ENCODE measurements around the gene HINT2.

HINT2 gene

GRCh38 chr9:35811381-35812024, 3.3 kb downstream of the HINT2 start:
- no peak for DNase-seq

GRCh38 chr9:35810122-35810521, 4.7 kb downstream of the HINT2 start:
- DNase-seq, result no peak

DNA sequence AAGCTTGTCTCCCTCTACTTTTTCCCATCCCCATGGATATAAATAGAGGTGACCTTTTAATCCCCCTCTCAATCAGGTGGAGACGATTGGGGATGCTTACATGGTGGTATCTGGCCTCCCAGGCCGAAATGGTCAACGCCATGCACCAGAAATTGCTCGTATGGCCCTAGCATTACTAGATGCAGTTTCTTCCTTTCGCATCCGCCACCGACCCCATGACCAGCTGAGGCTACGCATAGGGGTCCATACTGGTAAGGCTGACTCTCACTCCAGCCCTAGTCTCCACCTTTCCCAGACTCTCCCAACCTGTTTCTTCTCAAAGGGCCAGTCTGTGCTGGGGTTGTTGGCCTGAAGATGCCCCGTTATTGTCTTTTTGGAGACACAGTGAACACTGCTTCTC, 6.4 kb downstream of the HINT2 start:
- DNase-seq, result no peak

GRCh38 chr9:35806101-35806500, 8.7 kb downstream of the HINT2 start:
- no peak for DNase-seq

- DNase-seq, result no peak
Measured at GRCh38 chr9:35801328-35802128, 13.3 kb downstream of the HINT2 start.

DNA sequence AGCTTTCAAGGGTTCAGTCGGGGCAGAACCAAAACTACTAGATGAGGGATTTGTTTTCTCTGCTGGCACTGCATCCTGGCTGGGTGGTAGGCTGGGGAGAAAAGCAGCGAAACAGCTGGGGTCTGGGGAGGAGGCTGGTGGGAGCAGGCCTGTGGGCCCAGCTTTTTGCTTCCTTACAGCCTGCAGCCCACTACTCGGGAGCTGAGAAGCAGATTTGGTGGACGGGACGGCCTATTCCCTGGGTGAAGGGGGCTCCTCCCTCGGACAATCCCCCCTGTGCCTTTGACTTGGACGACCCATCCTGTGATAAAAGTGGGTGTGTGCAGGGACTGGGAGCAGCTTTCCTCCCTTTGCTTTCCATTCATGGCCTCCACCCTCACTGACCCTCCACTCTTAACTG, 14.3 kb downstream of the HINT2 start:
- DNase-seq, result no peak

DNA sequence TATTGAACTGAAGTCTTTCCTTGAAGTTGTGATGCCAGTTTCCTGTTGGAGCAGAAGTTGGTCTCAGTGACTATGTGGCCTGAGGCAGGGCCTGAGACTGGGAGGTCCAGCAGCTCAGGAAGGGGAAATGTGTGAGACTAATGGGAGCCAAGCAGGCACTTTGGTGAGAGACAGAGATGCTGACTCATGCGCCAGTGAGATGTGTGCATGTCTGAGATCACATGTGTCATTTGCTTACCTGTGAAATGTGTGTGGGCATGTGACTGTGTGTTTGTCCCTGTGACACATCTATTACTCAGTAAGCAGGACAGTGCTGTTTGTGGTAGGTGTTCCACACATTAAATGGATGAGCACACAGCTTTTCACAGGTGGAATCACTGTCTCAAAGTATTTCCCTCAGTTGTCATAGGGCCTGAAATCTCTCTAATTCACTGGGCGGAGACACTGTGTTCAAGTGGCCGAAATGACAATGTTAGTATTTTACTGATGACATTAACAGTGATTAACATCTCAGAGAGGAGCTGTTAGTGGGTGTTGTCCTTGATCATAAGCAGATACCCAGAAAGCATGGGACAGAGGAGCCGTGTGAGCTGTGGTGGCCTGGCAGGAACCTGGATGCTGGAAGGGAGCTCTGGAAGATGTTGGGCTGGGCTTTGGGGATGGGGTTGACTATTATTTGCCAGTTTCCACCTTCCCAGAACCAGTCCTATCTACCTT, 16.0 kb downstream of the HINT2 start:
- DNase-seq, result no peak

DNA sequence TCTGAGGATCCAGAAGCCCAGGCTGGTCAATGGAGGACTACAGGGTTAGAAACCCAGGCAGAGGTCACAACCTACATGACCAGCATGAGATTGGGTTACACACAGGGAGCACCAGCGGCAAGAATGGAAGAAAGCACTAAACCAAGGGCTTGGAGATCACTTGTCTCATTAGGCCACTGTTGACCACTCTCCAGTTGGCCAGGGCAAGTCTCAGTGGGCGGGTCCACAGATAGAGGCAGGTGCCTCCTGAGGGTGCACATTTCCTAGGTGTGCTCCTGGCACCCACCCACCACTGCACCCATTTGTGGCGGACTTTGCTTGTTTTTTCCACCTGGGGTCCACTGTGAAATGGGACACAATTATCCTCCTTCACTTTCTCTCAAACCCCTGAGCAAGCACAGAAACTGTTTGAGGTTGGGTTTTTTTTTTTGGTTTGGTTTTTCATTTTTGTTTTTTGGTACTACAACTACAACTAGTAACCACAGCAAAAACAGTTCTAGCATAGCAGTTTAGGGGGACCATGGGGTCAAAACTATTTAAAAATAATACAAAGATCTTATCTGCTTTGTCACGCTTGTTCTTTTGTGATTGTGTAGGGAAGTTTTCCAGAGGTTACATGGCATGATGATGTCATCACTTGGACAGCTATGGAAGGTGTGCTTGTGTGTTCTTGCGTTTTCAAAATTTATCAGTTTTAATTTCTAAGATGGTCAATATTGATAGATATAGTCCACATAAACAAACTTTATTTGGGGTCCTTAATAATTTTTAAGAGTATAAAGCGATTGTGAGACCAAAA, 17.3 kb downstream of the HINT2 start:
- no peak for DNase-seq

GRCh38 chr9:35795695-35796094, 19.1 kb downstream of the HINT2 start:
- no peak for DNase-seq

GRCh38 chr9:35793461-35793860, 21.4 kb downstream of the HINT2 start:
- no peak for DNase-seq

DNA sequence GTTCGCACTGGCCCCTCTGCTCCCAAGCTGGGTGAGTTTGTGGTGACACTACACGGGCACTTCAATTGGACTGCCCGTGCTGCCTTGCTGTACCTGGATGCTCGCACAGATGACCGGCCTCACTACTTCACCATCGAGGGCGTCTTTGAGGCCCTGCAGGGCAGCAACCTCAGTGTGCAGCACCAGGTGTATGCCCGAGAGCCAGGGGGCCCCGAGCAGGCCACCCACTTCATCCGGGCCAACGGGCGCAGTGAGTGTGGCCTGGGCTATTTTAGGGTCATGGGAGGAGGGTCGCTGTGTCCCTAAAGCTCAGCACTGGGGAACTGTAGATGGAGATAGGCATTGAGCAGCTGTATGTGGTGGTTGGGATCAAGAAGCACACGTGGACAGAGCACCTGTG, 22.0 kb downstream of the HINT2 start:
- DNase-seq, result no peak

DNA sequence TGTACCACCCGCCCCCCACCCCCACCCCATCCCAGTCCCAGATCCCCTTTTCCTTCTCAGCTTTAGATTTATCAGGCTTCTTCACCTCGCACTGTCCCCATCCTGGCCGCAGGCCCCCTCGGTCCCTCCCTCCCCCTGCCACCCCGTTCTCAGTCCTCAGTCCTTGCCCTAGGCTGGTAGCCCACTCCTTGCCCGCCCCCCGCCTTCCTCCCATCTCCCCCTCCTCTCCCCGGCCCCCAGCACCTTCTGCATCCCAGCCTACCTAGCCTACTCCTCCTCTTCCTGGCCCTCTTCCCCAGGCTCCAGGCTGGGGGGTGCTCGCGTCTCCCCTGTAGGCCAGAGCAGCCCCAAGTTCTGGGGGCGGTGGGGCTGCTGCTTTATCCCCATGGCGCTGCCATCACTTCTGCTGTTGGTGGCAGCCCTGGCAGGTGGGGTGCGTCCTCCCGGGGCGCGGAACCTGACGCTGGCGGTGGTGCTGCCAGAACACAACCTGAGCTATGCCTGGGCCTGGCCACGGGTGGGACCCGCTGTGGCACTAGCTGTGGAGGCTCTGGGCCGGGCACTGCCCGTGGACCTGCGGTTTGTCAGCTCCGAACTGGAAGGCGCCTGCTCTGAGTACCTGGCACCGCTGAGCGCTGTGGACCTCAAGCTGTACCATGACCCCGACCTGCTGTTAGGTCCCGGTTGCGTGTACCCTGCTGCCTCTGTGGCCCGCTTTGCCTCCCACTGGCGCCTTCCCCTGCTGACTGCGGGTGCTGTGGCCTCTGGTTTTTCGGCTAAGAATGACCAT, 22.6 kb downstream of the HINT2 start:
- DNase-seq, result no peak

- DNase-seq, result no peak
Measured at GRCh38 chr9:35791297-35791921, 23.4 kb downstream of the HINT2 start, which contains the start of gene NPR2. NPR2 (plus strand) TSS chr9:35791591; CDS start chr9:35792409, 818 bp downstream.

DNA sequence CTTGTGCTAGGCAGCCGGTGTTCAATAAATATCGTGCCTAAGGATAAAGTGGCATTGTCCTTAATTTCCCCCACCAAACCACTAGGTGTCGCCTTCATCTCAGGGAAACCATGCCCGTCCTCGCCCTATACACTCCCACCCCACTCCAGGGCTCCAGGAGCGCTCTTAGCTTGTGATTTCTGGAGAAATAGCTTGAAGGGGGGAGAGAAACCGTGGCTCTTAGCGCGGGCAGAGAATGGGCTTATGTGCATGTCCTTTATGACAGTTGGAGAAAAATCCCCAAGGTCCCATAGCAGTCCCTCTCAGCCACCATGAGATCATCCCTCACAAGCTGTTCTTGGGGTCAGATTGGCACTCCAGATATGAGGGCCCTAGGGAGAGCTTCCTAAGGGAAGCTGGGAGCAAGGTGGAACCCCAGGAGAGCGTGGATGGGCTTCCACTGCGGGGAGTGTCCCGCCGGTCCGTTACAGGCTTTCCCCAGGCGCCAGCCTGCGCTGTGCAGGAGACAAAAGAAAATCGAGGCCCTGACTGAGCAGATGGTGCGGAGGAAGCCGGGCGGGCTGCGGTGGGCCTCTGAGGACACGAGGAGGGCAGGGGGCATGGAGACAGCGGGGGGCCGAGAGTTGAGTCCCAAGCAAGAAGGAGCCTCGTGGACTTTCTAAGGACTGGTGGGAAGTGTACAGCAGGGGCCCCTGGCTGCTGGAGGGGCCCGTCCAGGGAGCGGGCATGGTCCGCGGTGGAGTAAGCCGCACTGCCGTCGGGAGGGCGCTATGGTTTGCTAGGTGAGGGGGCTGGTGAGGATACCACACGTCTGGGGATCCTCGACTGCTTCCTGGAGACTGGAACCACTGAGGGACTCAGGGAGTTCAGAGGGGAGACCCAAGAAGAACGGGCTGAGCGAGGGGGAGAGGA, 24.2 kb downstream of the HINT2 start:
- no peak for DNase-seq

- no peak for DNase-seq
Measured at GRCh38 chr9:35790025-35790384, 24.8 kb downstream of the HINT2 start.

- no peak for DNase-seq
Measured at GRCh38 chr9:35789541-35789940, 25.3 kb downstream of the HINT2 start.

DNA sequence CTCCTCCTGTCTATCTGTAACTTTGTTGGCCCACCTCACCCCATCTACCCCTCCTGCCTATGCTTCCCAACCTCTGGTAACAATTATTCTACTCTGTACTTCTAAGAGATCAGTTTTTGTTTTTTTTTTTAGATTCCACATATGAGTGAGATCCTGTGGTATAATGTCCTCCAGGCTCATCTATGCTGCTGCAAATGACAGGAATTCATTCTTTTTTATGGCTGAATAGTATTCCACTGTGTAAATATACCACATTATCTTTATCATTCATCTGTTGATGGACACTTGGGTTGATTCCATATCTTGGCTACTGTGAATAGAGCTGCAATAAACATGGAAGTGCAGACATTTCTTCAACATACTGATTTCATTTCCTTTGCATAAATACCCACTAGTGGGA, 31.4 kb downstream of the HINT2 start:
- no peak for DNase-seq

DNA sequence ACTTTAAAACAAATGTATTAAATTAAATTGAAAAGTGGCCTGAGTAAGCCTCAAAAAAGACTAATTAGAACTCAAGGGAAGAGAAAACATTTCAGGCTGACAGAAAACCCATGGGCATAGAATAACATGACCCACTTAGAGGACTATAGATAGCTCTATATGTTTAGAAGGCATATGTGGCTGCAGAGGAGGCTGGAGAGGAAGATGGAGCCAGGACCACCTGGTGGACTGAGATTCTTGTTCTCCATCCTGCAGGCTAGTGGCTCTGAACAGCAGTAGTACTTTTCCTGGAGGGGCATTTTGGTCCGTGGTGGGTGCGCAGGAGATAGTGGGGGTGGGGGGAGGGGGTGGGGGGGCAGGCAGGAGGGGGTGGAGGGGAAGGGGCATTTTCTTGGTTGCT, 33.8 kb downstream of the HINT2 start:
- DNase-seq, result no peak

DNA sequence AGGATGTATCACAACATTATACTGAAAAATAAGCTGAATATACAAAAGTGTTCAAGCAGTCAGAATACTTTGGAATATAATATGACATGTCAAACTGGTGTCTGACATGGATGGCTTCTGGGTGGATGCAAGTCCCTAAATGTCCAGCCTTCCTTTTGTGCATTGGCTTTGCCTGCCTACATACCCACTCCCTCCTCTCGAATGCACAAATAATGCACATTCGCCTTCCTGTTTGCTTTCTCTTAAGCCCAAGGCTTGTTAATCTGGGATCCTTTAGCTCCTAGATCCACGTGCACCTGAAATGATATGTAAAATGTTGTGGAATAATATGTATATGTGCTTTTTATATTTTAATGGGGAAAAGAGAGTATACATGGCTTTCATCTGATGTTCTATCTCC, 36.3 kb downstream of the HINT2 start:
- no peak for DNase-seq

DNA sequence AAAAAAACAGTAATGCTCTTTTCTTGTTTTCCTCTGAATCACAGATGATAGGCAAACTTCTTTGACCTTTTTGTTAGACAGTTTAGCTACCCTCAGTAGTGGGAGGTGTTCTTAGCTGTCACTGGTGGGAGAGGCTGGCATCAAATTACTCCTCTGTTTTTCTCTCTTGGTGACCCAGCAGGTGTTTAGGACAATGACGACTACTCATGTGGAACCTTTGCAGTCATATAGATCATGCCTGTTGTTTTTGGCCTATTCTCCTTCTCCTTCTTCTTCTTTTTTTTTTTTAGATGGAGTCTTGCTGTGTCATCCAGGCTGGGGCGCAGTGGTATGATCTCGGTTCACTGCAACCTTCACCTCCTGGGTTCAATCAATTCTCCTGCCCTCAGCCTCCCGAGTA, 38.8 kb downstream of the HINT2 start:
- peak; percentile 77 for DNase-seq

All from SHP77 treated with DMSO at 0.1 percent for 48 hours (cell line).